H1 (cell line): ENCODE results near the gene ACRBP. TPM values are rescaled to one million over a fixed set of nuclear protein-coding genes. Genes with fewer than 3 reads are reported as not detected.

Experiments
- CTCF ChIA-PET: fragments of 300-600 bp; sonication (Branson Sonifier 250); formaldehyde crosslinking; loops from one replicate; lab custom pipeline; 2021; ENCODE audit not compliant: partially characterized antibody; lab: Charles Lee
- POLR2A ChIA-PET: fragments of 300-600 bp; sonication (Branson Sonifier 250); formaldehyde crosslinking; loops from one replicate; lab custom pipeline; 2021; ENCODE audit warnings: inconsistent platforms; ENCODE audit not compliant: partially characterized antibody; lab: Charles Lee
- DNase-seq, 2 experiments: peaks; one replicate each; pipeline versions ENCODE4 v3.0.0 to v3.0.0-alpha.2; 2010 to 2022; ENCODE audit warnings: low spot score in 2 of 2, low read depth in 1 of 2, mixed read lengths in 1 of 2
- FAIRE-seq: peaks from 2 replicates; lab custom pipeline; 2011; peaks lifted over from hg19 to GRCh38; lab: Jason Lieb, UNC
- H2AFZ ChIP-seq: 2 replicates; pipeline ENCODE4 v1.8.1; 2012; ENCODE audit warnings: low read length, inconsistent platforms
- H2AK5ac ChIP-seq: 2 replicates; pipeline ENCODE4 v1.6.1; 2013; ENCODE audit warnings: low read depth, low read length
- H2BK120ac ChIP-seq: replicated peaks from 2 replicates; pipeline ENCODE3; 2013; ENCODE audit warnings: low read depth, low read length, inconsistent platforms
- H2BK12ac ChIP-seq: 2 replicates; pipeline ENCODE4 v1.6.1; 2013; ENCODE audit warnings: low read depth, low read length
- H2BK15ac ChIP-seq: 2 replicates; pipeline ENCODE4 v1.6.1; 2013; ENCODE audit warnings: low read length
- H2BK20ac ChIP-seq: 2 replicates; pipeline ENCODE4 v1.6.1; 2013; ENCODE audit warnings: low read length
- H2BK5ac ChIP-seq: 2 replicates; pipeline ENCODE4 v1.6.1; 2013; ENCODE audit warnings: low read depth, low read length
- H3K14ac ChIP-seq: 2 replicates; pipeline ENCODE4 v1.6.1; 2013; ENCODE audit warnings: inconsistent platforms; ENCODE audit not compliant: insufficient read length
- H3K18ac ChIP-seq: 2 replicates; pipeline ENCODE4 v1.6.1; 2013; ENCODE audit warnings: low read length; ENCODE audit errors: extremely low read depth
- H3K23ac ChIP-seq: 2 replicates; pipeline ENCODE4 v1.6.1; 2013; ENCODE audit warnings: inconsistent platforms; ENCODE audit not compliant: insufficient read length
- H3K23me2 ChIP-seq: 2 replicates; pipeline ENCODE4 v1.6.1; 2013; ENCODE audit warnings: low read depth, low read length
- H3K27ac ChIP-seq: 2 replicates; pipeline ENCODE4 v1.6.1; 2011; ENCODE audit warnings: low read depth, low read length, inconsistent platforms
- H3K27me3 ChIP-seq, 4 experiments: replicated peaks in 1 of 4; 1 replicate in 1 of 4; 2 replicates in 3 of 4; pipeline versions ENCODE4 v1.6.1 to v1.8.1; 2011 to 2013; ENCODE audit warnings: low read length in 3 of 4, mild to moderate bottlenecking in 3 of 4, inconsistent platforms in 2 of 4, mixed read lengths in 2 of 4, moderate library complexity in 1 of 4; ENCODE audit not compliant: control insufficient read depth in 3 of 4, insufficient read depth in 3 of 4; ENCODE audit errors: extremely low read depth in 1 of 4
- H3K36me3 ChIP-seq, 4 experiments: 2 replicates each; pipeline versions ENCODE4 v1.6.1 to v1.8.1; 2011 to 2013; ENCODE audit warnings: mild to moderate bottlenecking in 4 of 4, low read length in 3 of 4, moderate library complexity in 2 of 4, control low read depth in 1 of 4, inconsistent platforms in 1 of 4; ENCODE audit not compliant: insufficient read depth in 4 of 4, control insufficient read depth in 2 of 4
- H3K4ac ChIP-seq: replicated peaks from 2 replicates; pipeline ENCODE3; 2013; ENCODE audit warnings: low read length, low read depth, mixed read lengths, inconsistent platforms; ENCODE audit not compliant: insufficient read length
- H3K4me1 ChIP-seq, 4 experiments: replicated peaks in 1 of 4; 1 replicate in 1 of 4; 2 replicates in 3 of 4; pipeline versions ENCODE4 v1.6.1 to v1.8.1; 2011 to 2013; ENCODE audit warnings: low read length in 3 of 4, inconsistent platforms in 2 of 4, mixed read lengths in 1 of 4; ENCODE audit not compliant: insufficient read depth in 4 of 4, control insufficient read depth in 3 of 4
- H3K4me2 ChIP-seq, 2 experiments: 2 replicates each; pipeline versions ENCODE4 v1.6.1 to v1.8.1; 2011 to 2013; ENCODE audit warnings: low read depth in 2 of 2, low read length in 2 of 2, control low read depth in 1 of 2, inconsistent platforms in 1 of 2, mild to moderate bottlenecking in 1 of 2; ENCODE audit not compliant: insufficient read depth in 1 of 2
- H3K4me3 ChIP-seq, 4 experiments: fragments of 200-600, 300-600 bp in 1 of 4; sonication (generic), shearing (Covaris generic), sonication (Bioruptor Twin) in 1 of 4; 2 replicates each; pipeline versions ENCODE4 v1.5.1 to v1.8.1; 2011 to 2016; ENCODE audit warnings: low read length in 4 of 4, low read depth in 3 of 4, control low read depth in 2 of 4, inconsistent platforms in 2 of 4, mild to moderate bottlenecking in 2 of 4, mixed read lengths in 1 of 4, moderate library complexity in 1 of 4; ENCODE audit not compliant: insufficient read depth in 2 of 4; ENCODE audit errors: extremely low read depth in 1 of 4
- H3K56ac ChIP-seq: replicated peaks from 2 replicates; pipeline ENCODE3; 2013; ENCODE audit warnings: low read depth, mild to moderate bottlenecking, mixed read lengths, low read length, inconsistent platforms; ENCODE audit not compliant: insufficient read length
- H3K79me1 ChIP-seq: 2 replicates; pipeline ENCODE4 v1.6.1; 2013; ENCODE audit warnings: low read depth, low read length, control low read depth
- H3K79me2 ChIP-seq, 2 experiments: 2 replicates each; pipeline versions ENCODE4 v1.6.1 to v1.8.1; 2012 to 2013; ENCODE audit warnings: low read length in 2 of 2, mild to moderate bottlenecking in 2 of 2, inconsistent platforms in 1 of 2; ENCODE audit not compliant: insufficient read depth in 2 of 2, control insufficient read depth in 1 of 2
- H3K9ac ChIP-seq, 4 experiments: replicated peaks in 1 of 4; 1 replicate in 1 of 4; 2 replicates in 3 of 4; pipeline versions ENCODE4 v1.6.1 to v1.8.1; 2011 to 2013; ENCODE audit warnings: low read depth in 3 of 4, low read length in 3 of 4, control low read depth in 2 of 4, mild to moderate bottlenecking in 2 of 4, moderate library complexity in 2 of 4, inconsistent platforms in 1 of 4; ENCODE audit errors: extremely low read depth in 1 of 4
- H3K9me3 ChIP-seq, 2 experiments: 2 replicates each; pipeline versions ENCODE4 v1.6.1 to v1.8.1; 2012 to 2013; ENCODE audit warnings: mild to moderate bottlenecking in 2 of 2, moderate library complexity in 2 of 2, control low read depth in 1 of 2, inconsistent platforms in 1 of 2, low read depth in 1 of 2, low read length in 1 of 2, mixed read lengths in 1 of 2; ENCODE audit not compliant: insufficient read depth in 2 of 2
- H4K20me1 ChIP-seq, 2 experiments: replicated peaks in 1 of 2; 2 replicates each; pipeline versions ENCODE3 to v1.8.1; 2011 to 2013; ENCODE audit warnings: inconsistent platforms in 2 of 2, low read length in 2 of 2, mild to moderate bottlenecking in 1 of 2; ENCODE audit not compliant: insufficient read depth in 2 of 2, control insufficient read depth in 1 of 2
- H4K5ac ChIP-seq: 2 replicates; pipeline ENCODE4 v1.6.1; 2013; ENCODE audit warnings: low read length, low read depth, mixed read lengths, inconsistent platforms; ENCODE audit not compliant: insufficient read length
- H4K8ac ChIP-seq: 2 replicates; pipeline ENCODE4 v1.8.0; 2013; ENCODE audit warnings: mild to moderate bottlenecking, moderate library complexity, low read length, inconsistent platforms; ENCODE audit not compliant: insufficient read depth; ENCODE audit errors: extremely low read depth
- H4K91ac ChIP-seq: replicated peaks from 2 replicates; pipeline ENCODE3; 2013; ENCODE audit warnings: low read length, mixed read lengths, inconsistent platforms; ENCODE audit not compliant: insufficient read length
- BRCA1 ChIP-seq: IDR thresholded peaks from 2 replicates; pipeline ENCODE4 v1.6.1; 2012; ENCODE audit warnings: low read depth, low read length, improper control_type of control experiment
- JUN ChIP-seq: IDR thresholded peaks from 2 replicates; pipeline ENCODE4 v1.6.1; 2011; ENCODE audit warnings: low read depth, mild to moderate bottlenecking, improper control_type of control experiment, low read length
- YY1 ChIP-seq: IDR thresholded peaks from 2 replicates; pipeline ENCODE4 v1.6.1; 2011; ENCODE audit warnings: low read depth, mild to moderate bottlenecking, low read length
- WGBS, 2 experiments: shearing (Covaris generic) in 1 of 2; methylation state at CpG; one replicate each; pipeline versions ENCODE4 v1.1.6 to v1.1.7; 2013 to 2015; ENCODE audit warnings: low lambda C conversion rate in 2 of 2, mixed read lengths in 2 of 2, inconsistent platforms in 1 of 2, low coverage in 1 of 2, missing lambda C conversion rate in 1 of 2; ENCODE audit not compliant: insufficient replicate concordance in 2 of 2, insufficient coverage in 1 of 2, insufficient read length in 1 of 2; ENCODE audit errors: extremely low coverage in 1 of 2, missing lambda C conversion rate in 1 of 2; 5-methylcytosine and 5-hydroxymethylcytosine counted together
- polyA plus RNA-seq, 7 experiments: library from polyadenylated mRNA; depleted of rRNA in 3 of 7; stranded (reverse) in 5 of 7; unstranded in 2 of 7; fragments of >200 nt in 5 of 7; fragments of 200-250 nt in 2 of 7; gene quantifications; 1 replicate in 5 of 7; 2 replicates in 1 of 7; 4 replicates in 1 of 7; pipeline versions ENCODE4 v1.2.1 to v1.2.3, GENCODE V29; 2011 to 2013; ENCODE audit warnings: missing spikeins in 2 of 7, mixed read lengths in 2 of 7
- total RNA-seq: library from RNA; stranded (reverse); fragmentation: NEBNext Ultra II Directional; extraction: Animal tissue kit (Norgen Biotek cat#: 25700); gene quantifications from 2 replicates; pipeline ENCODE4 v1.2.1, GENCODE V29; 2021
- TF ChIP-seq, protein P1 (sequence below): IDR thresholded peaks from 2 replicates; pipeline ENCODE4 v1.6.1; 2012; ENCODE audit warnings: inconsistent platforms

Gene ACRBP
- total and polyA plus RNA-seq, 2 of the 8 experiments (the other 6 are each of a cell fraction or from before 2014, with no cell fraction given) = 0.80 to 5.2 TPM

GRCh38 chr12:6640497-6640896, 6.7 kb downstream of the ACRBP start:
- CTCF ChIA-PET = interaction anchor here (0.6 to 4.1 kb wide), 7 partner anchors 9 to 92 kb away, joined by 3 to 42 read pairs (median 3); no protein-coding TSS in a partner anchor

More at GRCh38 chr12:6640497-6640896, 6.7 kb downstream of the ACRBP start:
- Histone ChIP-seq H3K9ac (no peak overlapping the region), H4K5ac (no peak overlapping the region), H3K27me3 (no peaks in the 10 kb centered on the region; a peak in 1 of 7 replicates), H3K18ac (no peak overlapping the region), H3K36me3 (no peaks in the 10 kb centered on the region), H2AFZ (no peak overlapping the region), H3K23ac (no peak overlapping the region), H3K79me1 (no peaks in the 10 kb centered on the region), H4K8ac (no peak overlapping the region), H2BK15ac (no peak overlapping the region), H3K4me3 (no peak overlapping the region), H2BK5ac (no peak overlapping the region), H2BK20ac (no peak overlapping the region), H3K4ac (no peak overlapping the region), H2BK12ac (no peak overlapping the region), H2BK120ac (no peak overlapping the region), H4K91ac (no peak overlapping the region), H3K4me1 (peaks cover 0 to 4% (median under 1%) of the 10 kb centered on the region in 4 experiments; a peak in 2 of 7 replicates), H3K23me2 (no peaks in the 10 kb centered on the region), H3K14ac (no peak overlapping the region), H3K9me3 (no peaks in the 10 kb centered on the region), H2AK5ac (no peak overlapping the region), H3K56ac (no peak overlapping the region), H4K20me1 (no peaks in the 10 kb centered on the region), H3K79me2 (no peaks in the 10 kb centered on the region), H3K4me2 (no peak overlapping the region), H3K27ac (no peak overlapping the region)
- FAIRE-seq = no peak
- TF ChIP-seq JUN (no peak), YY1 (no peak), BRCA1 (no peak)
- TF ChIP-seq, protein P1, sequence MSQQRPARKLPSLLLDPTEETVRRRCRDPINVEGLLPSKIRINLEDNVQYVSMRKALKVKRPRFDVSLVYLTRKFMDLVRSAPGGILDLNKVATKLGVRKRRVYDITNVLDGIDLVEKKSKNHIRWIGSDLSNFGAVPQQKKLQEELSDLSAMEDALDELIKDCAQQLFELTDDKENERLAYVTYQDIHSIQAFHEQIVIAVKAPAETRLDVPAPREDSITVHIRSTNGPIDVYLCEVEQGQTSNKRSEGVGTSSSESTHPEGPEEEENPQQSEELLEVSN = no peak
- 85% methylated on average over 4 of the region's 4 CpGs; no CpG with 5 or more reads in 1 of the 2 experiments for WGBS, 2 experiments
- POLR2A ChIA-PET = interaction anchor here (0.5 to 1.7 kb wide), 6 partner anchors 9 to 105 kb away, joined by 3 to 5 read pairs (median 3); partner anchors contain the start of gene ZNF384
- DNase-seq = no peak
